Ascending aorta (tissue), 2 donors: Measurements from ENCODE around the gene IFT22. TPM values are rescaled to one million over a fixed set of nuclear protein-coding genes. Genes with fewer than 3 reads are reported as not detected.
"Not testable (repeated sequence)": the region's sequence is repeated elsewhere in the genome, so short reads cannot be mapped to it uniquely, and the experiment has no call there.

ENCODE experiments used
- DNase-seq, 2 donors: peaks; one replicate each; pipeline ENCODE4 v3.0.0-alpha.2; 2019; ENCODE audit warnings: low spot score in 2 of 2
- H3K27ac ChIP-seq, 2 donors: fragments of 200-600 bp; sonication (generic); one replicate each; pipeline ENCODE4 v1.5.1; 2016 to 2017; ENCODE audit warnings: mild to moderate bottlenecking in 1 of 2
- H3K27me3 ChIP-seq: fragments of 200-600 bp; sonication (generic); one replicate; pipeline ENCODE4 v1.5.1; 2017
- H3K36me3 ChIP-seq, 2 donors: fragments of 200-600 bp; sonication (generic); one replicate each; pipeline ENCODE4 v1.5.1; 2016
- H3K4me1 ChIP-seq, 2 donors: fragments of 200-600 bp; sonication (generic); one replicate each; pipeline ENCODE4 v1.5.1; 2016 to 2017; ENCODE audit warnings: mild to moderate bottlenecking in 1 of 2
- H3K4me3 ChIP-seq, 2 donors: fragments of 200-600 bp; sonication (generic); one replicate each; pipeline ENCODE4 v1.5.1; 2016 to 2017; ENCODE audit warnings: mild to moderate bottlenecking in 1 of 2
- H3K9me3 ChIP-seq, 2 donors: fragments of 200-600 bp; sonication (generic); one replicate each; pipeline ENCODE4 v1.5.1; 2016
- intact Hi-C: fragments of 100-400 bp; cut with DNase I; formaldehyde crosslinking; loops from one replicate; pipeline ENCODE4 v1.15.1; 2023
- total RNA-seq: library from RNA; depleted of rRNA; stranded (reverse); fragments of >200 nt; gene quantifications from one replicate; pipeline ENCODE4 v1.1.0, GENCODE V29; 2016
- TF ChIP-seq, protein P1 (sequence below), 3 experiments: fragments of 200-600 bp in 2 of 3; fragments of 450-650 bp in 1 of 3; sonication (generic) in 2 of 3; IDR thresholded peaks; one replicate each; pipeline ENCODE4 v1.5.1; 2016 to 2019; ENCODE audit warnings: antibody characterized with exemption in 3 of 3, mild to moderate bottlenecking in 1 of 3, moderate library complexity in 1 of 3

IFT22 gene
- total RNA-seq, 1 donor from 2014 or later, result 19.8 TPM

- Histone ChIP-seq H3K27me3 (no peaks in the 10 kb centered on the region), H3K4me3 (no peak overlapping the region), H3K36me3 (no peaks in the 10 kb centered on the region), H3K4me1 (no peaks in the 10 kb centered on the region), H3K27ac (no peak overlapping the region), H3K9me3 (no peaks in the 10 kb centered on the region)
- no peak for DNase-seq
- intact Hi-C loops, result no loop called here
- TF ChIP-seq, protein P1, sequence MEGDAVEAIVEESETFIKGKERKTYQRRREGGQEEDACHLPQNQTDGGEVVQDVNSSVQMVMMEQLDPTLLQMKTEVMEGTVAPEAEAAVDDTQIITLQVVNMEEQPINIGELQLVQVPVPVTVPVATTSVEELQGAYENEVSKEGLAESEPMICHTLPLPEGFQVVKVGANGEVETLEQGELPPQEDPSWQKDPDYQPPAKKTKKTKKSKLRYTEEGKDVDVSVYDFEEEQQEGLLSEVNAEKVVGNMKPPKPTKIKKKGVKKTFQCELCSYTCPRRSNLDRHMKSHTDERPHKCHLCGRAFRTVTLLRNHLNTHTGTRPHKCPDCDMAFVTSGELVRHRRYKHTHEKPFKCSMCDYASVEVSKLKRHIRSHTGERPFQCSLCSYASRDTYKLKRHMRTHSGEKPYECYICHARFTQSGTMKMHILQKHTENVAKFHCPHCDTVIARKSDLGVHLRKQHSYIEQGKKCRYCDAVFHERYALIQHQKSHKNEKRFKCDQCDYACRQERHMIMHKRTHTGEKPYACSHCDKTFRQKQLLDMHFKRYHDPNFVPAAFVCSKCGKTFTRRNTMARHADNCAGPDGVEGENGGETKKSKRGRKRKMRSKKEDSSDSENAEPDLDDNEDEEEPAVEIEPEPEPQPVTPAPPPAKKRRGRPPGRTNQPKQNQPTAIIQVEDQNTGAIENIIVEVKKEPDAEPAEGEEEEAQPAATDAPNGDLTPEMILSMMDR (IDR thresholded peaks at IDR 0.05), result no peak
Observed at GRCh38 chr7:101294832-101295121, 26.8 kb downstream of the IFT22 start.

DNA sequence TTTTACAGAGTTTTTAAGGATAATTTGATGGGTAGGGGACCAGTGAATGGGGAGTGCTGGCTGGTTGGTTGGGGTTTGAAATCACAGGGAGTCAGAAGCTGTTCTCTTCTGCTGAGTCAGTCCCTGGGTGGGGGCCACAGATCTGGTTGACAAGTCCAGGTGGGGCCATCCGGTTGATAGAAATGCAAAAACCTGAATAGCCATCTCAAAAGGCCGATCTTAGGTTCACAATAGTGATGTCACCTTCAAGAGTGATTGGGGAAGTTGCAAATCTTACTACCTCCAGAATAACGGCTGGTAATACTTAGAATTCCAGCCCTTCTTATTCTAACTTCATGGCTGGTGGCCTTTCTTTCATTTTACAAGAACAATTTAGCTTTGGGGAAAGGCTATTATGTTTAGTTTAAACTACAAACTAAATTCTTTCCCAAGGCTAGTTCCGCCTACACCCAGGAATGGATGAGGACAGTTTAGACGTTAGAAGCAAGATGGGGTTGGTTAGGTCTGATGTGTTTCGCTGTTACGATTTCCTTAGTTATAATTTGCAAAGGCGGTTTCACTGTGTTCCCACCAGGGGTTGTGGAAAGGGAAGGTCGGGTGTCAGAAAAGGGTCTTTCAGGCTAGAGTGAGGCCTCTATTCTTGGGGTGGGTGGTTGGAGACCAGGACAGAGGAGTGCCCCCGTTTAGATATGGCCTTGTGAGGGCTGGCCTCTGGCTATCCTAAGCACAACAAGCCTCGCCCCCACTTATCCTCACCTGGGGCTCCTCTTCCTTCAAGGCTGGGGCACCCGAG is 27.4 kb downstream of the IFT22 start:
- Histone ChIP-seq H3K9me3 (no peaks in the 10 kb centered on the region), H3K27me3 (no peaks in the 10 kb centered on the region), H3K27ac (no peak overlapping the region), H3K36me3 (no peaks in the 10 kb centered on the region), H3K4me1 (no peaks in the 10 kb centered on the region), H3K4me3 (no peak overlapping the region)
- intact Hi-C loops, result no loop called here
- TF ChIP-seq, protein P1 (IDR thresholded peaks at IDR 0.05), result no peak
- no peak for DNase-seq

GRCh38 chr7:101293069-101294021 is 28.3 kb downstream of the IFT22 start:
- intact Hi-C loops, H3K4me1 ChIP-seq, DNase-seq, H3K27me3 ChIP-seq, H3K36me3 ChIP-seq, H3K9me3 ChIP-seq, H3K4me3 ChIP-seq, H3K27ac ChIP-seq: not testable (repeated sequence)

GRCh38 chr7:101292566-101292965 is 29.0 kb downstream of the IFT22 start:
- H3K9me3 ChIP-seq, H3K4me3 ChIP-seq, H3K36me3 ChIP-seq, H3K27me3 ChIP-seq, intact Hi-C loops, H3K27ac ChIP-seq, DNase-seq, H3K4me1 ChIP-seq: not testable (repeated sequence)

DNA sequence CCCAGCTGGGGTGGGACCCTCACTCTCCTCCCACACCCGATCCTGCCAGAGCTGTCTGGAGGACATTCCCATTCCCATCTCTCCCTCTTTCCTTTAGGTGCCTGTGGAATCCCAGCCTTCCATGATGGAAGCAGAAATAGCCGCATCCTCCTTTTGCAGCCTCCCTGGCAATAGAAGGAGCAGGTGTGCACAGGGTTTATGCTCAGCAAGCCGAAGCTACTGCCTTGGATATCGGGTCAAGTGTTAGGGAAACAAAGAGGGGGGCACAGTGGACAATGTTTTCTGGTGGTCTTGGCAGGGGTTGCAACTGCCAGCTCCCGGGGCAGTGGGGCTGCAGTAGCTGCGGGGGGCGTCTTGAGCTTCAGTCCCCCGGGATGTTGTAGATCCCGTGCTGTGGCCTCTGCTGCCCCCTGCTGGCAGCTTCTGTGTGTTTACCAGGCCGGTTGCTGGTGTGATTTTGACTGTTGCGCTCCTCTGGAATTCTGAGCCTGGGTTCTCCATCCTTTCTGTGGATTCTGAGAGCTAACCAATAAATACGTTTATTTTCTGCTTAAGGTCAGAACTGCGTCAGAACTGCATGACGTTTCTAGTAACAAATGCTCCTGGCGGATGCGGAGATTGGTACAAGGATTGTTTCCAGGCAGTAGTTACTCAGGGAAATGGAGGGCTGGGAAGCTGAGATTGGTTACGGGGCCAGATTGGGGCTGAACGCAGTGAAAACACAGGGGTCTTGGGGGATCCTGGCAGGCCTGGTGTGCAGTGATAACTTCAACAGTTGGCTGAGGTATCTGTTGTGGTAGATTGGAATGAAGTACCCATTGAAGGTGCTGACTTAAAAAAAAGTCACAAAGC is 31.2 kb downstream of the IFT22 start:
- H3K9me3 ChIP-seq, H3K4me3 ChIP-seq, intact Hi-C loops, H3K36me3 ChIP-seq, H3K27ac ChIP-seq, H3K4me1 ChIP-seq, H3K27me3 ChIP-seq: not testable (repeated sequence)
- TF ChIP-seq, protein P1 (IDR thresholded peaks at IDR 0.05), result peak in 2 of 3 experiments; percentile 66 to 67
- peak in 1 of 2 donors; percentile 72 for DNase-seq

DNA sequence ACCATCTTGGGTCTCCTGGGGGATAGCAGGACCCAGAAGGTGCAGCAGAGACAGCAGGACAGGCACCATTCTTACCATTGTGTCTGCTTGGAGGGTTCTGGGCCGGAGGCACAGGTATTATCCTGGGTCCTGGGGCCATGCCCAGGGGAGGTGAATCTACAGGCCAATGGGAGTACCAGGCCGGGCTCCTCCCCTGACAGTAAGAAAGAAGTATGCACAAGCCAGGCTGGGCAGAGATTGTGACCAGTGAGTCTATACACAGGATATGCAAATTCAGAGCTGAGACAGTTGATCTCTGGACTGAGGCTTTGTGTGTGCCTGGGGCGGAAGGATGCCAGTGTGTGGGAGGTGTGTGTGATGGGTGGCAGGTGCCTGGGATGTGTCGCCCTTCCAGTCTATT is 31.9 kb downstream of the IFT22 start:
- H3K4me1 ChIP-seq, H3K27ac ChIP-seq, intact Hi-C loops, H3K36me3 ChIP-seq, H3K4me3 ChIP-seq, H3K27me3 ChIP-seq, DNase-seq, H3K9me3 ChIP-seq: not testable (repeated sequence)
